RWPE1 (cell line): ENCODE data around the gene VPS13D.

ENCODE experiments used
- CTCF ChIA-PET: fragments of 350-600 bp; sonication (Branson Sonifier 250); formaldehyde crosslinking; extraction: SDS; loops from one replicate; lab custom pipeline; 2021; lab: Yijun Ruan, JAX
- POLR2A ChIA-PET: fragments of 400-600 bp; formaldehyde crosslinking; extraction: SDS; loops from one replicate; lab custom pipeline; 2020; ENCODE audit warnings: antibody characterized with exemption; ENCODE audit not compliant: low non-redundant PET; lab: Yijun Ruan, JAX
- DNase-seq: peaks from one replicate; pipeline ENCODE4 v3.0.0; 2012; ENCODE audit warnings: low spot score
- H3K27ac ChIP-seq: fragments of 450-650 bp; 2 replicates; pipeline ENCODE4 v1.5.1; 2017
- TF ChIP-seq, protein P1 (sequence below): fragments of 450-650 bp; conservative IDR thresholded peaks from 2 replicates; pipeline ENCODE4 v1.5.1; 2017; ENCODE audit warnings: low read depth, mild to moderate bottlenecking

The VPS13D gene

DNA sequence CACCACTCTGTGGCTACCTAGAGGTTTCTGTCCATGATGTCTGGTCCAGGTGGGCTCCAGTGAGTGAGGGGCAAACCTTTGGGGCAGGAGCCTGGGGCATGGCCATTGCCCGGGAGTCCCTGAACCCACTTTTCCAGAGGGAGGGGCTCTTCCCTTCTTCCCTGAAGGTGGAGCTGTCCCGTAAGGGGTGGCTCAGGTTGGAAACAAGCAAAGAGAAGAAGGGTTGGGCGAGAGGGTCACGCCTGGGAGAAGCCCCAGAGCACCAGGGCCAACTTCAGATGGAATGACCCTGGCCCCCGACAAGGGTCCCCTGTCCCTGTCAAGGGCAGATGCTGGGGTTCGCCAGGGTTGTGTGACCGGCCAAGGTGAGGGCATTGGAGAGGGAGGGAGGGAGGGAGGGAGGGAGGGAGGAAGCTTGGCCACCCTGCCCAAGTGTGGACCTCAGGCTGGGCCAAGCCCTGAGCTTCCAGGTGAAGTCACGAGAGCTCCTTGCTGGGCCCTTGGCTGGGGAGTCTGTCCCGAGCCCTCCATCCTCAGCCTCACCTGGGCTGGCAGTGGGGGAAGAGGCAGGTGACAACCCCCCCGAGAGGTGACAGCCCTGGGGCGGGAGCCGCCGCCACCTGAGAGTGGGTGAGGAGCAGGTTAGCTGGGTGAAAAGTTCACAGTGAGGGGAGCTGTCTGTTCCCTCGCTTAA lies 318.6 kb downstream of the VPS13D start:
- CTCF ChIA-PET = interaction anchor here (0.8 kb wide), 1 partner anchor 72 kb away, joined by 3 read pairs; no protein-coding TSS in a partner anchor
- POLR2A ChIA-PET = no interaction called here
- TF ChIP-seq, protein P1, sequence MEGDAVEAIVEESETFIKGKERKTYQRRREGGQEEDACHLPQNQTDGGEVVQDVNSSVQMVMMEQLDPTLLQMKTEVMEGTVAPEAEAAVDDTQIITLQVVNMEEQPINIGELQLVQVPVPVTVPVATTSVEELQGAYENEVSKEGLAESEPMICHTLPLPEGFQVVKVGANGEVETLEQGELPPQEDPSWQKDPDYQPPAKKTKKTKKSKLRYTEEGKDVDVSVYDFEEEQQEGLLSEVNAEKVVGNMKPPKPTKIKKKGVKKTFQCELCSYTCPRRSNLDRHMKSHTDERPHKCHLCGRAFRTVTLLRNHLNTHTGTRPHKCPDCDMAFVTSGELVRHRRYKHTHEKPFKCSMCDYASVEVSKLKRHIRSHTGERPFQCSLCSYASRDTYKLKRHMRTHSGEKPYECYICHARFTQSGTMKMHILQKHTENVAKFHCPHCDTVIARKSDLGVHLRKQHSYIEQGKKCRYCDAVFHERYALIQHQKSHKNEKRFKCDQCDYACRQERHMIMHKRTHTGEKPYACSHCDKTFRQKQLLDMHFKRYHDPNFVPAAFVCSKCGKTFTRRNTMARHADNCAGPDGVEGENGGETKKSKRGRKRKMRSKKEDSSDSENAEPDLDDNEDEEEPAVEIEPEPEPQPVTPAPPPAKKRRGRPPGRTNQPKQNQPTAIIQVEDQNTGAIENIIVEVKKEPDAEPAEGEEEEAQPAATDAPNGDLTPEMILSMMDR = no peak
- no peak for DNase-seq
- H3K27ac ChIP-seq = no peak overlapping the region

DNA sequence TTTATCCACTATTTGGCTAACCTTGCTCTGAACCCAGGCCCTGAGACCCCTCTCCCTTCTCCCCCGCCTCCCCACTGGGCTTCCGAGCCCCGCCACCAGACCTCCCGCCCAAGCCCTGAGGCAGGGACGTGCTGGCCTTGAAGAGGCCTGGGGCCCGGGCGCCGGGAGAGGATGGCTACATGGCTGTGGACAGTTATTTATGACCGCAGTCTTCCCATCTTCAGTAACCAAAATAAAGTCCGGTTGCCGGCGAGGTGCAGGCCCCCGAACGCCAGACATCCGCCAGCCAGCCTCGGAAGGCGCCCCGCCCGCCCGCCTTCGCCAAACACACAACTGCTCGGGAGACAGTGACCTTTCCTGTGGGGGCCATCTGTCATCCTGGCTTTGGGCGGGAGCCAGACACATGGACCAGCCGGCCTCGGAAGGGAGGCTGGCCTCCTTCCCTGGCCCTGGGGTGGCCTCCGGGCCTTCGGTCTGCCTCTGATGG lies 319.2 kb downstream of the VPS13D start:
- ChIA-PET CTCF (no interaction called here), POLR2A (no interaction called here)
- no peak for DNase-seq
- TF ChIP-seq, protein P1 = no peak
- peak overlapping the region; percentile 69 for H3K27ac ChIP-seq

DNA sequence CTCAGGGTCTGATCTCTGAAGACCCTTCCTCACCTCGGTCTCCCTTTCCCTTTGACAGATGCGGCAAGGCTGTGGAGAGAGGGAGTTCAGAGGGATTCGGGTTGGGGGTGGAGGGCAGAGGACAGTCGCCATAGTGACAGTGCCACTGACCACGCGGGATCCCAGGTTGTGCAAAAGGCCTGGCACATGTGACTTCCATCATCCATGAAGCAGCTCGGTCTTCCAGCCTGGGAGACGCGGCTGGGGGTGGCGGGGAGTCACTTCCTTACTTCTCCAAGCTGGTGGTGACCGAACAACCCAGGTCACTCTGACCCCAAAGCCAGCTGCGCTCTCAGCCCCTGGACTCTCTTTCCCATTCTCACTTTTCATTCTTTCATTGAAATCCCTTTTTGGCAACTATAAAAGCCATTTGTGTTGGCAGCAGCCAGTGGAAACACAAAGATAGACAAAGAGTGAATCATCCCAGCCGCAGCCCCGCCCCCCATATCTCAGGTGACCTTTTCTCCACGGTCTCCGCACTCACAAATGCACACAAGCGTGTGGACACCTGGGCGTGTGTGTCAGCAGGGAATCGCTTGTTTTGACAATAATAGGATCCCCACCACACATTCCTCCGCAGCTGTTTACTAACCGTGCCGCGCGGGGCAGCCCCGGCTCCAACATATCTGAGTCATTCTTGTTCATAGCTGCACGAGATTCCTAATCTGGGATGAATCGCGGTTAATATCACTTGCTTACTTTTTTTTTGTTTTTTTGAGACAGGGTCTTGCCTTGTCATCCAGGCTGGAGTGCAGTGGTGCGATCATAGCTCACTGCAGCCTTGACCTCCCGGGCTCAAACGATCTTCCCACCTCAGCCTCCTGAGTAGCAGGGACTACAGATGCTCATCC lies 319.9 kb downstream of the VPS13D start:
- CTCF ChIA-PET = interaction anchor here (0.6 kb wide), 1 partner anchor 60 kb away, joined by 3 read pairs; no protein-coding TSS in a partner anchor
- peak overlapping the region; percentile 69 for H3K27ac ChIP-seq
- TF ChIP-seq, protein P1 = no peak
- POLR2A ChIA-PET = no interaction called here
- DNase-seq = peak; percentile 94

DNA sequence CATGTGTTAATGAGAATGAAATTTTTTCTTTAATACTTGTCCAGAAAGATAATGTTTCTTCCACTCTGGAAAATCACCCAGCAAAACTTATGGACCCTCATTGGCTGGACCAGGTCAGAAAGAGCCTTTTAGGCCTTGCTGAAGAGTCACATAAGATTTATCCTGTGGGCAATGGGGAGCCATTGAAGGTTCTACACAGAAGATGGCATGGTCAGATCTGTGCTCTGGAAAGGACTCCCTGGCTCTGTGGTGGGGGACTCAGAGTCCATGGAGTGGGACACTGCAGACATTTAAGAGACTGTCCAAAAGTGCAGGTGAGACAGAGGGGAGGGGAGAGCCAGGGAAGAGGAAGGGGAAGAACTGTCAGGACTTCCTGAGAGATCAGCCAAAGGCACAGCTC lies 321.8 kb downstream of the VPS13D start:
- DNase-seq = no peak
- CTCF ChIA-PET = no interaction called here
- TF ChIP-seq, protein P1 = no peak
- H3K27ac ChIP-seq = no peak overlapping the region
- POLR2A ChIA-PET = no interaction called here

DNA sequence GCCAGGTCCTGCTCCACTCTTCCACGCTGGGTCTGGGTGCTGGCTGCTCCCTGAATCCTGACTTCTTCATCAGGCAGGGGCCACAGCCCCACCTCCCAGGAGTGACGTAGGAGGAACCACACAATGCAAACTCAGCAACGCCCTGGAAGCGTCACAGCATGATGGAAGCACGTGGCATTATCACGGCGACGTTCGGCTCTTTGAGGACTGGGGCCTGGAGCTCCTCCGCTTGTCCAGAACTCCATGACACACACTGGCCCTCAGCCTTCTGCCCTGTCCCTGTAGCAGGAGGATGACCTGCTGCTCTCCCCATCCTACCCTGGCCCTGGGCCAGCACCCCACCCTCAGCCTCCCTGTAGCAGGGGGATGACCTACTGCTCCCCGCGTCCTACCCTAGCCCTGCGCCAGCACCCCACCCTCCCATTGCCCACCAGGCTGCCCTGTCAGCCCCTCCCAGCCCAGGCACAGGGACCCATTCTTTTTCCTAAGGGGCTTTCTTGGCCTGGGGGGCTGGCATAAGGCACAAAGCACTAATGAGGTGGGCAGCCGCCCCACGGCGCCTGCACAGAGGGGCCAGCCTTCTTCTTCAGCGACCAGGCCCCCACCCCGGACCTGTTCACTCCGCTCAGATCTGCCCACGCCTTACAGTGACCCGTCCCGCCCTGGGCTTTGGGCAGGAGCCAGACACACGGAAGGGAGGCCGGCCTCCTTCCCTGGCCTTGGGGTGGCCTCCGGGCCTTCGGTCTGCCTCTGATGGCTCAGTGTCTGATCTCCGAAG lies 322.5 kb downstream of the VPS13D start:
- DNase-seq = no peak
- POLR2A ChIA-PET = no interaction called here
- CTCF ChIA-PET = no interaction called here
- TF ChIP-seq, protein P1 = no peak
- no peak overlapping the region for H3K27ac ChIP-seq
